Liver (tissue), 9 donors: ENCODE measurements around the gene TNS3. TPM values are rescaled to one million over a fixed set of nuclear protein-coding genes. Genes with fewer than 3 reads are reported as not detected.

Experiments used
- DNase-seq: peaks from one replicate; pipeline ENCODE4 v3.0.0-alpha.2; 2017; ENCODE audit warnings: low spot score
- H3K27ac ChIP-seq, 2 donors: one replicate each; pipeline ENCODE4 v1.7.0; 2013; ENCODE audit warnings: inconsistent platforms in 2 of 2, low read length in 2 of 2, control low read depth in 1 of 2, low read depth in 1 of 2, mild to moderate bottlenecking in 1 of 2
- H3K27me3 ChIP-seq, 4 donors: one replicate each; pipeline versions ENCODE4 v1.6.1 to v1.7.0; 2013; ENCODE audit warnings: low read length in 3 of 4, inconsistent platforms in 1 of 4, mild to moderate bottlenecking in 1 of 4, moderate library complexity in 1 of 4; ENCODE audit not compliant: control insufficient read depth in 4 of 4, insufficient read depth in 4 of 4
- H3K36me3 ChIP-seq, 4 donors: one replicate each; pipeline versions ENCODE4 v1.6.1 to v1.7.0; 2013; ENCODE audit warnings: low read length in 3 of 4, mild to moderate bottlenecking in 3 of 4, low read depth in 1 of 4, moderate library complexity in 1 of 4; ENCODE audit not compliant: control insufficient read depth in 4 of 4, insufficient read depth in 3 of 4
- H3K4me1 ChIP-seq, 4 donors: one replicate each; pipeline versions ENCODE4 v1.6.1 to v1.7.0; 2013; ENCODE audit warnings: low read length in 3 of 4, mild to moderate bottlenecking in 3 of 4, moderate library complexity in 1 of 4; ENCODE audit not compliant: control insufficient read depth in 4 of 4, insufficient read depth in 4 of 4
- H3K4me3 ChIP-seq, 3 donors: one replicate each; pipeline versions ENCODE4 v1.6.1 to v1.7.0; 2013; ENCODE audit warnings: low read length in 3 of 3, control low read depth in 1 of 3, low read depth in 1 of 3, mild to moderate bottlenecking in 1 of 3
- H3K9ac ChIP-seq, 2 donors: one replicate each; pipeline ENCODE4 v1.7.0; 2013; ENCODE audit warnings: low read length in 2 of 2, mild to moderate bottlenecking in 2 of 2, moderate library complexity in 2 of 2, control low read depth in 1 of 2, low read depth in 1 of 2
- H3K9me3 ChIP-seq, 4 donors: one replicate each; pipeline versions ENCODE4 v1.6.1 to v1.7.0; 2013; ENCODE audit warnings: low read length in 3 of 4; ENCODE audit not compliant: control insufficient read depth in 4 of 4
- FOXA2 ChIP-seq: IDR thresholded peaks from 2 replicates; pipeline ENCODE4 v1.6.1; 2016; ENCODE audit warnings: antibody characterized with exemption
- GABPA ChIP-seq, 2 donors: IDR thresholded peaks in 1 of 2; conservative IDR thresholded peaks in 1 of 2; 2 replicates each; pipeline ENCODE4 v1.6.1; 2016; ENCODE audit warnings: antibody characterized with exemption in 2 of 2, mild to moderate bottlenecking in 1 of 2, moderate library complexity in 1 of 2
- HNF4A ChIP-seq, 2 donors: conservative IDR thresholded peaks; 2 replicates each; pipeline ENCODE4 v1.6.1; 2016; ENCODE audit warnings: antibody characterized with exemption in 2 of 2, mild to moderate bottlenecking in 2 of 2
- HNF4G ChIP-seq: IDR thresholded peaks from 2 replicates; pipeline ENCODE4 v1.6.1; 2016; ENCODE audit warnings: antibody characterized with exemption
- RAD21 ChIP-seq, 2 donors: IDR thresholded peaks; 2 replicates each; pipeline ENCODE4 v1.6.1; 2016; ENCODE audit warnings: antibody characterized with exemption in 2 of 2, mild to moderate bottlenecking in 2 of 2
- REST ChIP-seq: IDR thresholded peaks from 2 replicates; pipeline ENCODE4 v1.6.1; 2016; ENCODE audit warnings: antibody characterized with exemption, mild to moderate bottlenecking
- RXRA ChIP-seq, 2 donors: IDR thresholded peaks; 2 replicates each; pipeline ENCODE4 v1.6.1; 2017 to 2018; ENCODE audit warnings: antibody characterized with exemption in 2 of 2, mild to moderate bottlenecking in 1 of 2
- YY1 ChIP-seq: IDR thresholded peaks from 2 replicates; pipeline ENCODE4 v1.6.1; 2016; ENCODE audit warnings: antibody characterized with exemption, mild to moderate bottlenecking
- WGBS: extraction: QIAGEN DNeasy Blood & Tissue Kit; methylation state at CpG from one replicate; pipeline ENCODE4 v1.1.7; 2013; 5-methylcytosine and 5-hydroxymethylcytosine counted together
- polyA plus RNA-seq, 2 donors: library from polyadenylated mRNA; stranded (reverse) in 1 of 2; unstranded in 1 of 2; fragments of 200-250 nt in 1 of 2; fragments of >200 nt in 1 of 2; fragmentation: Nextera tagmentation in 1 of 2; extraction: Ambion mirVana in 1 of 2; gene quantifications; one replicate each; pipeline versions ENCODE4 v1.2.1 to v1.2.3, GENCODE V29; 2013 to 2015
- total RNA-seq, 2 donors: library from RNA; depleted of rRNA; stranded (reverse); fragments of >200 nt; gene quantifications; one replicate each; pipeline ENCODE4 v1.2.3, GENCODE V29; 2014
- donor health status: healthy.
- donor health status: healthy.
- donor health status: healthy.
- donor health status: healthy.
- donor health status: healthy.

TNS3 gene
- total and polyA plus RNA-seq, 4 donors = 16.8 to 100 (median 29.5) TPM

DNA sequence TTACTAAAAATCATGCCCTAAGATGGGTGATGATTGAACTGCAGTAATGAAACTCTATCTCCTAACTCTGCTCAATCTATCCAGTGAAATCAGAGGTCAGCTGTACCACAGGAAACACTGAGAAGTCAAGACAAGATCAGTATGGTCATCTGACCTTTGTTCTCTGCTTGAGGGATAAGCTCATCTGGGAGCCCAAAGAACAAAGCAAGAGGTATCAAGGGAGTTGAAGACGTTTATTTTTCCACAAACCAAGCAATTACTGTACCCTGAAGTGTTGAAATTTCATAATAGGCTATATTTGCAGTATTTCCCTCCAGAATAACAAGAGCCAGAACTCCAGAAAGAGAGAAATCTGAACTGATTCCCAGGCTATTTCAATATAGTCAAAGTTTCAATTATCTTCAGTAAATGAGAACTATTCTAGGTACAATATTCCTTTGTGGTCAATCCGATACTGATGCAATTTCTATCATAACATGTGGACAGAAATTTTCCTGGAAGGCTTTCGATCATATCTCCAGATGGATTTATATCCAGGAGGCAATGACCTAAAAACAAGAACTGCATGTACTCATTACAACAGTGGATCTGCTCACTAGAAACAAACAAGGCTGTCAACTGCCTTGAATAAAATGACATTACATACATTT is 345.3 kb downstream of the TNS3 start:
- H3K9me3 ChIP-seq = no peaks in the 10 kb centered on the region
- H3K27ac ChIP-seq = no peak overlapping the region
- no peak for TF ChIP-seq GABPA (IDR thresholded peaks at IDR 0.05 in 1 of 2, conservative IDR thresholded peaks at IDR 0.05 in 1 of 2)
- TF ChIP-seq RXRA (IDR thresholded peaks at IDR 0.05) = peak in 1 of 2 donors; percentile 35
- no peak for TF ChIP-seq REST
- TF ChIP-seq YY1 = no peak
- H3K9ac ChIP-seq = no peak overlapping the region
- no peaks in the 10 kb centered on the region for H3K4me1 ChIP-seq
- WGBS = 72% methylated on average over 3 of the region's 3 CpGs
- H3K27me3 ChIP-seq = no peaks in the 10 kb centered on the region
- no peaks in the 10 kb centered on the region for H3K36me3 ChIP-seq
- no peak for DNase-seq
- no peak overlapping the region for H3K4me3 ChIP-seq

DNA sequence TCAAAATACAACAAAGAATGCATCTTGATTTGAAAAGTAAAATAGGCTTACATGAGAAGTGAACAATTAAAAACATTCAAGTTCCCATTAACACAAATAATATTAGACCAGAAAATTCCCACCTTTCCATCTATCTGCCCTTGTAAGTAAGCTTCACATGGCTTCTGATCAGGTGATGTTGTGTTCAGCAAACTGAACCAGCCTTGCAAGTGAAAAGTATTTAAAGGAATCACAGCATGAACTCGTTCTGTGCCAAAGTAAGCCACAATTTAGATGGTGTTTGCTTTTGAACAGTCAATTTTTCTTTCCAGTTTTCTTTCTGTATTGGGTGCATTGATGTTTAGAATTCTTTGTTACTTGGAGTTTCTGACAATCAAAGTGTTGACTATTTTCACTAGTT is 347.9 kb downstream of the TNS3 start:
- TF ChIP-seq FOXA2 (no peak), GABPA (IDR thresholded peaks at IDR 0.05 in 1 of 2, conservative IDR thresholded peaks at IDR 0.05 in 1 of 2) (no peak), YY1 (no peak), HNF4A (conservative IDR thresholded peaks at IDR 0.05) (no peak), REST (no peak), HNF4G (no peak)
- H3K9me3 ChIP-seq = no peaks in the 10 kb centered on the region
- H3K27ac ChIP-seq = no peak overlapping the region
- WGBS = 69% methylated on average over 1 of the region's 1 CpG
- H3K36me3 ChIP-seq = no peaks in the 10 kb centered on the region
- no peaks in the 10 kb centered on the region for H3K4me1 ChIP-seq
- no peaks in the 10 kb centered on the region for H3K27me3 ChIP-seq
- no peak overlapping the region for H3K9ac ChIP-seq
- no peak overlapping the region for H3K4me3 ChIP-seq
- no peak for DNase-seq

DNA sequence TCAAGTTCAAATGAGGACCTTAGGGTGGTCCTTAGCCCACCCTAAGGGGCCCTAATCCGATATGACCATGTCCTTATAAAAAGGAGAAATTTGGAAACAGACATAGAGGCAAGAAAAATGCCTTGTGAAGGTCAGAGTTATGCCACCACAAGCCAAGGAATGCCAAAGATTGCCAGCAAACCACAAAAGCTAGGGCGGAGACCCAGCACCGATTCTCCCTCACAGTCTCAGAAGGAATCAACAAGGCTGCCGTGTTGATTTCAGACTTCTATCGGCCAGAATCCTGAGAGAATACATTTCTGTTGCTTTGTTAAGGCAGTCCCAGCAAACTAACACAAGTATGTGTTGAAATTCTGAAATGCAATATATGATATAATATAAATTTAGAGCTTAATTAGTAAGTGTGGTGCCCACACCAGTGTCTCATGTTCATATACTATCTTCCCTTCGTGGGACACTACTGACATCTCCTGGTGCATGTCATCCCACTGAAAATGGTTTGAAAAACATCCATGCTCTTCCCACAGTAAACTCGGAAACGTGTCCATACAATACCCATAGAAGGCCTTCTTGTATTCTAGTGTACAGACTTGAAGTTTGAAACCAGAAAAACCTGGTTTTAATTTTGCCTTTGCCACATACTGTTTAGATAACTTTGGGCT is 349.0 kb downstream of the TNS3 start:
- H3K36me3 ChIP-seq = no peaks in the 10 kb centered on the region
- DNase-seq = no peak
- no peaks in the 10 kb centered on the region for H3K27me3 ChIP-seq
- H3K4me3 ChIP-seq = no peak overlapping the region
- H3K4me1 ChIP-seq = no peaks in the 10 kb centered on the region
- WGBS = 90% methylated on average over 8 of the region's 8 CpGs
- H3K9me3 ChIP-seq = no peaks in the 10 kb centered on the region
- no peak overlapping the region for H3K27ac ChIP-seq
- no peak overlapping the region for H3K9ac ChIP-seq
- no peak for TF ChIP-seq GABPA (IDR thresholded peaks at IDR 0.05 in 1 of 2, conservative IDR thresholded peaks at IDR 0.05 in 1 of 2)
- peak; percentile 40 to 43 for TF ChIP-seq RAD21 (IDR thresholded peaks at IDR 0.05)
